Renal cortical epithelial cell (primary cell): Measurements from ENCODE around the gene HECW1. TPM values are rescaled to one million over a fixed set of nuclear protein-coding genes. Genes with fewer than 3 reads are reported as not detected.

ENCODE experiments used
- DNase-seq: peaks from one replicate; pipeline ENCODE4 v3.0.0-alpha.2; 2011; ENCODE audit warnings: low read depth
- total RNA-seq: library from RNA; depleted of rRNA; stranded (reverse); fragments of >200 nt; gene quantifications from 2 replicates; pipeline ENCODE4 v1.2.3, GENCODE V29; 2014

HECW1 gene
- total RNA-seq, 1 donor from 2014 or later, result 3.1 TPM

DNA sequence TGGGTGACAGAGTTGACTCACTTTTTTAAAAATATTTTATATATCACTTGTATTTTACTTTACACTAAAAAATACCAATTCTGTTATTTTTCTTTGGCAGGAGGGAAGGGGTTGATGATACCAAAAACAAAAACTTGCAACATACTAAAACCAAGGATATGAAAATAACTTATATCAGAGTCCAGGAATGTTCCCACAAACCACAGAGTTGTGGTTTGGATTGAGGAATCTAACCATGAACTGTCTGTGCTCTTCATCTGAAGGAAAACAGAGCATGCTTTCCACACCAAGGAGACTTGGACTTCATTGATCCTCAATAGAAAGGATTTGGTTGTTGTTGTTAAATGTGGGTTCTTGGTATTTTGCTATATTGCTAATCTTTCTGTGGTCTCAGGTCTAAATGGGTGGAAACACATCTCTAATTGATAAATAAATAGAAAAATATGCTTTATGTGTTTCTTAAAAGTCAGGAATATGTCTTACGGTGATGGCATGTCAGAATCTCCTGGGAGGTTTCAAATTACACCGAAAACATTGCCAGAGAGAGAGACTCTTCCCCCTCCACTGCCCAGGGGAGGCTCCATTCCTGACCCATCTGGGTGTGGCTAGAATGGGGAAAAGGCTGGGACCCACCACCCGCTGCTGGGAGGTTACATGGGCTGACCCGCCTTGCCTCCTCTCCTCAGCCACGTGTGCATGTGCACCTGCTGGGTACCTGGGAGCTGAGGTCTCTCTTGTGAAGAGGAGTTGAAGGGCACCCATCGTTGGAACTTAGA, 423.6 kb downstream of the HECW1 start:
- peak; percentile 82 for DNase-seq

DNA sequence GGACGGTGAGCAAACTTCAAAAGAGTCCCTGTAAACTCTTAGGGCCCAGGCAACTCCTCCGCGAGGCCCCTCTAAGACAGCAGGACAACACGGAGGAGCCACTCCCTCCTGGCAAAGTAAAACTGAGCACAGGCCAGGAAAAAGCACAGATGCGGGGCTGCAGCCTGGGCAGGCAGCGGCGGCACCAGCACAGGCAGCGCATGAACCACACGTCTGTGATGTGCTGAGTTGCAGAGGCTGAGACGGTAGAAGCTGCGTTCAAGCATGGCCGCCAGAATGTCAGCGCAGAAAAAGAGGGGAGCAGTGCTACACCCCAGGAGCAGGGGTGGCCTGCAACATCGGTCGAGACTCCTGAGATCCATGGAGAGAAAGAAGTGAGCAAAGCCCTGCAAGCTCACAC, 424.3 kb downstream of the HECW1 start:
- DNase-seq, result no peak

DNA sequence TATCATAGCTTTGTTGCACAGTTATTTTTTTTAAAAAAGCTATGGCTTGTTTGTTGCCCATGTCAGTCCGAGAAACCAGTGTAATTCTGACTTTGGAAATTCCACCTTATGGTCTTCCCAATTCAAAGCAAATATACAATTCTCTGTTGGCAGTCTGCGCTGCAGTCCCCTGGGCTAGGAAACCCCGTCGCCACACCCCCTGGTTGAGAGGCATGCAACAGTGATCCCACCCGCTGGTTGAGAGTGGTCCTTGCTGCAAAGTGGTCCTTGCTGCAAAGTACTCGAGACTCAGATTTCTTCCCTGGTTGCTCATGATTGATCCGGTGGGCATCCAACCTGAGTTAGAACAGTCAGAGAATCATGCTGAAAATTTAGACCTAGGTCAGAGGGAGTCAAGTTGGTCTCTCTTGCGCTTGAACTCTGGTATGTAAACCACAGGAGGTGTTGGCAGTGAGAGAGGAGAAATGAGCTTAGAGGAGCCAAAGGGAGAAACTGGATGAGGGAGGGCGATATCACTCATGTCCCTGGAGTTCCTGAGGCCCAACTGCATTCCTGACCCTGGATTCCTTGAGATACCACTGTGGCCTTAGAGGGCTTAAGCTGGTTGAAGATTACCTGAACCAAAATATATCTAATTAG, 425.4 kb downstream of the HECW1 start:
- DNase-seq, result peak; percentile 87

DNA sequence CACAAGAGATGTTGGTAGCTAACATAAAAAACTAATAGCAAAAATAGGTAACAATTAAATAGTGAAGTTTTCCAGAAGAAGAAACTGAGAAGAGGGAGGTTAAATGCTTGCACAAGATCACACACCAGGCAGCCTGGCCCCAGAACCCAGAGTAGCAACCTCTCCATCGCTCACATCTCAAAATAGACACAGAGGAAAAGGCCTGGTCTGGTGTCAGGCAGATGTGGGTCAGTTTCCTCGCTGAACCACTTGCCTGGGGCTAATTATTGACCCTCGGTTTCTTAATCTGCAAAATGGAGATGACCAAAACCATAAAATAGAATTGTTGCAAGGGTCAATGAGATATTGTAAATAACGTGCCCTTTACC, 425.9 kb downstream of the HECW1 start:
- DNase-seq, result no peak

DNA sequence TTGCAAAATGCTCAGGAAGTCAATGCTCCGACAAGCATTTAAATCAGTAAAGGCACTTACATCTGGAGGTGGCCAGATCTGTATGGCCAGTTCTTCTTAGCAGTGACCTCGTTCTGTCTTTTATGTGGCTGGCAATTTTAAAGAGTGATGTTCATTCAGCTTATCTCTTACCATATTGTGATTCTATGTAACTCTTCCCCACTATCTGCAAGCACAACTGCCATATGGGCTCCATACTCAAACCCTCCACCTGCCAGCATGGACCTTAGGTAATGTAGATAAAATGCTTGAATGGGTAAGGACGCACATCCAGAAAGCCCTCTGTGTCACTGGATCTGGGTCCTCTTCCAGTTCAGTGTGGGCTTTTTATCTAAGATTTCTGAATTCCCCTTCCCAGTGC, 428.0 kb downstream of the HECW1 start:
- no peak for DNase-seq

DNA sequence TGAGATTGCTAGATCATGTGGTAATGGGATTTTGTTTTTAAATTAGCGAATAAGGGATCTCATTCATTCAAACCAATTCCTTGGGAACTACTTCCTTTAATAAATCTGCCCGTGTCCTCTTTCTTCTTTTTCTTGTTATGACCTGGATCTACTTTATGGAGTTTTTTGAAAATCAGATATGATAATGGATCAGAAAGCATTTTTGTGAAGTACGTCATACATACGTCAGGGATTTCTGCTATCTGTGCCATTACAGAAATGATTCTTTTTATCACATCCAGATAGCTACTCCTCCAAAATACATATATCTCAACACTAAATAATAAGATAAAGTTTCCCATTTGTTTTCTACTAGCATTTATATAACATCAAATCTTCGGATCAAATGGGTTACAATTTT, 430.3 kb downstream of the HECW1 start:
- no peak for DNase-seq

DNA sequence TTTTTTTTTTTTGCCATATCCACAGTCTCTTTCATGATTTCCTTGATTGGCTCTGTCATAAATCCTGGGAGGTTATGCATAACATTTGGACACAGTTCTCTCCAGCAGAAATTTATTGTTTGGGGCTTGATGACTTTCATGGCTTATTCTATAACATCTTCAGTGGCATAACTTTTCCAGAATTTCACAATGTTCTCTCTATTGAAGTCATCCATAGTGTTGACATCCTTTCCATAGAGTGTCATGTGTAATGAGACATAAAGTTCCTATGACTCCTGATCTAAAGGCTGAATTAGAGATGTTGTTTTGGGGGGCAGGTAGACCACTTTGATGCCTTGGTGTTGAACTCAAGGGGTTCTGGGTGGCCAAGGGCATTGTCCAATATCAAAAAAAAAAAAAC, 433.8 kb downstream of the HECW1 start:
- no peak for DNase-seq

DNA sequence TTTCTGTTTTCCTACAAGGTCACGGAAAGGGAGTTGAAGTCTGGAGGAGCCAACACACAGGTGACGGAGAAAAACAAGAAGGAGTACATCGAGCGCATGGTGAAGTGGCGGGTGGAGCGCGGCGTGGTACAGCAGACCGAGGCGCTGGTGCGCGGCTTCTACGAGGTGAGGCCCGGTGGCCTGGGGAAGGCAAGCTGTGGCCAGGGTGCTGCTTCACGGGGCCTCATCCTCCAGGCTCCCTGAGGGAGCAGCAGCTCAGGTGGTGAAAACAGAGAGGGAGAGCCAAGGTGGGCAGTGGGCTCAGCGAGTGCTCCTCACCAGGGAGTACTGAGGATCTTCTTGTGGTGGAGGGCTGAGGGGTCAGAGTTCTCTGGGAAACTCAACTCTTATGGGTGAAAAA, 438.0 kb downstream of the HECW1 start:
- no peak for DNase-seq

DNA sequence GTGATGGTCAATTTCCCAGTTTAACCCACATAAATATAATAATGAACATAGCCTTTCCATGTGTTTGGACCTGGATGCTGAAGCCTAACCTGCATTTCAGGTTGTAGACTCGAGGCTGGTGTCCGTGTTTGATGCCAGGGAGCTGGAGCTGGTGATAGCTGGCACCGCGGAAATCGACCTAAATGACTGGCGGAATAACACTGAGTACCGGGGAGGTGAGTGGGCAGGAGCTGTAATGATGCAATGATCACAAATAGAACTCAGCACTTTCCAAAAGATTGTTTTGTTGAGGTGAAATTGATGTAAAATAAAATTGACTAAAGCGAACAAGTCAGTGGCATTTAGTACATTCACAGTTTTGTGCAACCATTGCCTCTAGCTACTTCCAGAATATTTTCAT, 439.7 kb downstream of the HECW1 start:
- no peak for DNase-seq

DNA sequence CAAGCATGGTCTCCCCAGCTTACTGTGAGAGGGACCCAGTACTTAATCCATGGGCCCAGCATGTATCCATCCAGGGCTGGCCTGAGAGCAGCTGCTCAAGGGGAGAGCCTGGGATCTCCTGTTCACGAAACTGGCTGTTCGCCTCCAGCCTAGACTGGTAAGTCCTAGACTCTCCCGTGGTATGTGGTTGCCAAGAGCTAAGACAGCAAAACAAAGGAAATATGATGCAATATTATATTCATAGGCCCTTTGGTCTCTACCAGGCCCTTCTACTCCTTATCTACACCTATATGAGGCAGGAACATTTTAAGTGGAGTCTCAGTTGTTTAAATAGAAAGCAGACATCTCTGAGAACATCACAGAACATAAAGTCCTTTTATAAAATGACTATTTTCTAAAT, 441.6 kb downstream of the HECW1 start:
- no peak for DNase-seq

DNA sequence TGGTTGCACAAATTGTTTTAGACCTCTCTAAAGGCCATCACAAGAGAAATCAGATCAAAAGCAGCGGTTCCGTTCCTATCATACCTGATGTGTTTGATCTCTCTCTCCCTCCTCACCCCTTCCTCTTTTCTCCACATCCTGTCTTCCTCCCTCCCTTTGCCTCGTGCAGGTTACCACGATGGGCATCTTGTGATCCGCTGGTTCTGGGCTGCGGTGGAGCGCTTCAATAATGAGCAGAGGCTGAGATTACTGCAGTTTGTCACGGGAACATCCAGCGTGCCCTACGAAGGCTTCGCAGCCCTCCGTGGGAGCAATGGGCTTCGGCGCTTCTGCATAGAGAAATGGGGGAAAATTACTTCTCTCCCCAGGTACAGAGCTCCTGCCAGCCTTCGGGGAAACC, 442.0 kb downstream of the HECW1 start:
- no peak for DNase-seq

DNA sequence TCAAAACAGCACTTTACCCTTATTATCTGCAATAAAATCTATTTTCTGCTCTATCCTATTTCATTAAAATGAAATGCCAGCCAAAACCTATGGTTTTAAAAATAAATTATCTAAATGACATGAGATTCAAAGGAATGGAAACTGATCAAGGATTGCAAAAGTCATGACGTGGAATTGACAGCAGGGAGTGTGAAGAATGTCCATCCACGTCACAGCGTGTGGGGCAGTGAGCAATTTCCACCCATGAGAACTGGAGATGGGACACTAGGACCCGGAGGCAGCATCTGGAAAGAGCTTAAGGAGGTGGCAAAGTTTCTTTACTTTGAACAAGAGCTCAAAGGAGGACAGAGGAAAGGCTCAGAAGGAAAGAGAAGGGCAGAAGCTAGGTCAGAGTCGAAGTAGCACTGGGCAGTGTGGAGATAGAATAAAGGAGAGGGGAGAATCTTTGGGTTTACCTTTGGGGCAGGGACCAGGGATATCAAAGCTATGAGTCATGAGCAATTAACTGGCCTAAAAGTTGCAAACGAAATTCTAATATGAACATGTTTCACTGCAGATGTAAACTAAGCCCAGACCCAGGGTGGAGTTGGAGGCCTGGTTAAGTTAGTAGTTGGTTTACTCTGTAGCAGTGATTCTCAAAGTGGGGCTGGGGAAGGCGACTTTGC, 445.5 kb downstream of the HECW1 start:
- no peak for DNase-seq

DNA sequence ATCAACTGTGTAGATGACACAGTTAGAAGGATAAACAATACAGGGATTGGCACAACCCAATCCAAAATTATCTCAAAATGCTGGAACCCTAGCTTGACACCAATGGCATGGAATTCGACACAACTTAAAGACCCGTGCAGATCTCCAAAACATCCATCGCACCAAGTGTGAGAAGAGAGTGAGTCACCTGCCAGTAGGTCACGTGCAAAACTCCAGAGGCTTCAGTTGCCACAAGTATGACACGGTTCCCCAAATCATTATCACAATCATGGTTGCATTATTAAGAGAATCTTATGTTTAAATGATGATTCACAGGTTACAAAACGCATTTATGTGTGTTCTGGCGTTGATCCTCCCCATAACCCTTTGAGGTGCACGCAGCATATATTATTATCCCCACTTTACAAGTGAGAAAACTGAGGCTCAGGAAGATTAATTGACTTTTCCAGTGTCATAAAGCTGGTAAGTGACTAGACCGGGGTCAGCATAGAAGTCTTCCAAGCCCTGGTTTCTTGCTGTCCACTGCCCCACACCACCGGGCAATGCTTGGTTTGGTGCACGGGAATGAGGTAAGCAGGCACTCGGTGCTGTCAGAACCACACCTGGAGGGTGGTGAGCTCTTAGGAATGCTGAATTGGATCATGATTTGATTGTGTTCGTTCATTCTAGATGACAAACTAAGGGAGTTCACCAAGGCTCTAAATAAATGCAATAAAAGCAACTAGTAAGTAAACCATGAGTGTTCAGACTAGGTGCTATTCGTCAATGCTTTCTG, 446.9 kb downstream of the HECW1 start:
- DNase-seq, result no peak

DNA sequence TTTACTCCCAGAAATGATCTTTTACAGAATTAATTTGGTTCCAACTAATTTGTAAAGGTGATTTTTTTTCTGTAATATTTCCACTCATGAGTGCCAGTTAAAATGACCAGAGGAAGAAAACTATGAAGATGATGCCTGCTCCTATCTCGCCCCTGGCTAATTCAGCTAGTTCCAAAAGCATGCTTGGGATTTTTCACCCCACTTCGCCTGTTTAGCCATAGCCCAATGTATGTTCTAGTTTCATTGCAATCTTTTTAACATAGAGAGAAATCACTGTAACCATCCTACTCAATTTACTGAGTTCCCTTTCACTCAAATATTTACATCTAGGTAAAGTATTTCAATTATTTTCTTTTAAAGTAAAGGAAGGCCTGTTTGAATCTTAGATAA, 447.5 kb downstream of the HECW1 start:
- DNase-seq, result no peak

DNA sequence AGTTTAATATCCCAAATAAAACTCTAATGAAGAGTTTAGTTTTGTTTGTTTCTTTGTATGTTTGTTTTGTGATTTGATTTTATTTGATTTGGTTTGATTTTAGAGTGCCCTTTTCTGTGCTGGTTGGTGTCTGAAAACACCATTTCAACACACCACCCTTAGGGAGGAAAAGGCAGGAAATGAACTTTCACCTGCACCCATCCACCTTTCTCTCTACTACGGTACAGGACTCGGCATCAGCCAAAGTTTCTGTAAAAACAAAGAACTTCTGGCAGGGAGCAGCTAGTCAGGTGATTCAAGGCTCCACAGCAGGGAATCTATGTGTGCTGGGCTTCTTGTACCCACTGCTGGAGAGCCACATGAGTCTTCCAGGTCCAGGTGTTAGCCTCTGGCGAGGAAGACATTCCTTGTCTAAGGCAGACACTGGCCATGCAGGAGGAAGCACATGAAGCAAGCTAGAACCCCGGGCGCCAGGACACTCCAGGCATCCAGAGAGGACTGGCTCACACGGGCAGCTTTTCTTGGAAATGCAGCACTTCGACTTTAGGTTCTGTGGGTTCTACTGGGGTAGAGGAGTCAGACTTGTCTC, 448.4 kb downstream of the HECW1 start:
- no peak for DNase-seq

DNA sequence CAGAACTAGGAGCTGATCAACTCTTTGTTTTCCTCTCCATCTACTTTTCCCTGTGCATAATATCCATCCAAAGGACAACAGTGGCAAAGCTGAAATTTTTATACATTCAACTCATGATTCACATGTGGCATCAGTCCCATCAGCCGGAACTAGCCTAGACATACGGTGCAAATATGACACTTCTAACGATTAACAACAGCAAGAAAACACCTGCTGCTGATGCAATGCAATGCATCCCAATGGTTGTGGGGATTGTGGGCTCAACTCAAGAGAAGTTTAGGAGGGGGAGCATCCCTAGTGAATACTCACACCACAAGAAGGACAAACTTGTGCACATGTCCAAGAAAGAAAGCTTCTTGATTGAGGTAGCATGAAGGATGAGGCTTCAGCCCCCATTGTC, 449.9 kb downstream of the HECW1 start:
- DNase-seq, result no peak

DNA sequence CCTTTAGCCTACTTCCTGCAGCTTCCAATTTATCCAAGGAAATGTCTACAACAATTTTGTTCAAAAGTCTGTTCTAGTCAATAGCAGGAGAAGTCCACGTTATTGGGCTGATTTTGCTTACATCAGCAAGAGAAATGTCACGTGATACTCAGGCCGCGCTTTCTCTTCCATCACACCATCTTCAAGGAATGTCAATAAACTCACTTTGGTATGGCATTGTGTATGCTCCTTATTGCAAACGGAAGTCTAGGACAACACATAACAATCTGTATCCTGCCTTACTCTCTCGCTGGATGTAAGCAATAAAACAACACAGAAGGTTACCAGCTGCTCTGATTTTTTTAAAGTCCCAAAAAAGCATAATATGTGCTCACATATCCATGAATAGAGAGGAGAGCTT, 453.3 kb downstream of the HECW1 start:
- no peak for DNase-seq

DNA sequence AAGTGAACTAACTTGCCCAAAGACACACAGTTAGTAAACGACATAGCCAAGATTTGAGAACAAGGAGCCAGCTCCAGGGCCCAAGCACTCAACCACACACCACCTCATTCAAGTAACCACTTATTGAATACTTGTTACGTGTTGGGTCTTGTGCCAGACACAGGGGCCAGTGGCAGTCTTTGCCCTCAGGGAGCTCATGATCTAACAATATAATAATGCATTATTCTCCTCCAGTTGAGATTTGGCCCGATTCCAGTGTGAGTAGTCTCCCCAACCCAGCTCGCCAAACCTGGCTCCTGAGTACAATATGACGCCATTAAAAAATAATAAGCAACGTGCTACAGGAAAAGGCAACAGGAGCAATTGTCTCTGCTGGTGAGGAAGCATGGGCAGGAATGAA, 456.1 kb downstream of the HECW1 start:
- DNase-seq, result no peak

DNA sequence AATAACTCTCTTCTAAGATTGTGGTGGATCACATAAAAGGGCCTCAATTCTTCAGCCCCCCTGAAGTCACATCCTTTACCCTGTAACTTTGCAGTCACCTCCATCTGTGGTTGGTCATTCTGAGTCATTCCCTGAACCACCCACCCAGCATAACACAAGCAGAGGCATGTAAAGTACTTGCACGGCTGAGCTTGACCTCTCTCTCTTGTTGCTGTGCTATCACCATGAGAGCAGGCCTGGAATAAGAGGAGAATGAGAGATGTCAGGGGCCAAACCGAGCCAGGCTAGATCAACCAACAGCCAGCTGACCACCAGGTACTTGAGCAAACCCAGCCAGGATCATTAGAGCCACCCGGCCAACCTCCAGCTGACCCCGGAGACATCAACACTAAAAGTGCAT, 457.0 kb downstream of the HECW1 start:
- DNase-seq, result peak; percentile 89

DNA sequence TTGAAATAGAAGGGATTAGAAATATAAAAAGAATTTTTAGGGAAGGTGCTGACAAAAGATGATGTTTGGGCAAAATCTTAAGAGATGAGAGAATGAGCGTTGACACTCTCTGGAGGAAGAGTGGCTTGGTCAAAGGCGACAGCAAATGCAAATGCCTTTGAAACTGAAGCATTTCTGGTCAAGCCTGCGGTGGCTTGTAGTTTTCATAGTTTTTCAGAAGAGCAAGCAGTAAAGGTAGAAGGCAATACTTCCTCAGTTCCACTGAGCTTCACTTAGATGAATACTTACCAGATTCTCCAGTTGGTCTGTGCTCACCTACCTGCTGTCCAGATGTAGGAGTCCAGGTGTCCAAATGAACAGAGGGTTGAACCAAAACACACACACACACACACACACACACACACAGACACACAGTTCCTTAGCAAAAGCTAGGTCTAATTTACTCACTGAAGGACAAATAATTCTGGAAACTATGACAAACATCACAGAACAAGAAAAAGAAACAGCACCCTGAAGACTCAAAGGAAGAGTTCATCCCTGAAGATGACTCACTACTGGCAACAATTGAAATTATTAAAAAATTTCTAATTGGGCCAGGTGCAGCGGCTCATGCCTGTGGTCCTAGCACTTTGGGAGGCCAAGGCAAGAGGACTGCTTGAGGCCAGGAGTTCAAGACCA, 458.4 kb downstream of the HECW1 start:
- DNase-seq, result peak; percentile 30

DNA sequence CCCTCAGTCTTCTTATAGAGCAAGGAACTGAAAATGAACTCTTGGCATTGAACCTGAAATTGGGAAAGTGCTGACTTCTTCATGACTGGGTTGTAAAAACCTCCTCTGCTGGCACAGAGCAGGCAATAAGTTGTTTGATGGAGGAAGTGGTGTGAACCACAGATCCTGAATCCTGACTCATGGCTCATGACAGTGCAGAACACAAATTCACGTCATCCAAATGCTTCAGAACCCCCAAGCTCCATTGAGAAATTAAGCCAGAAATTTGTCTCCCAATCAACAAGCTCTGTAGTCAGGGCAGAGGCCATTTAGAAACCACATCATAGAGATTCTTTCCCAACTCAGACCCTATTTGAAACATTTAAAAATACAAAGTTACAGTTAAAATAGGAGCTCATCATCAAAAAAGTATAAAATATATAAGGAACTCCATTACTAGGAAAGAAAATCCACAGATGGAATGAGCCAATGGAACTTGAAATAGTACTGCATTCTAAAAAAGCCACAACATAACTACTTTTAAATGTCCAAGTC, 460.1 kb downstream of the HECW1 start:
- DNase-seq, result peak; percentile 100
